SJSA1 (cell line): ENCODE measurements around the gene ART5. TPM values are rescaled to one million over a fixed set of nuclear protein-coding genes. Genes with fewer than 3 reads are reported as not detected.
"Not testable (repeated sequence)": the region's sequence is repeated elsewhere in the genome, so short reads cannot be mapped to it uniquely, and the experiment has no call there.

Experiments
- DNase-seq, 2 experiments: peaks; one replicate each; pipeline ENCODE4 v3.0.0-alpha.2; 2015 to 2020; ENCODE audit warnings: low spot score in 2 of 2, low read depth in 1 of 2
- H3K27ac ChIP-seq: fragments of 250-450 bp; sonication (Bioruptor Pico); 2 replicates; pipeline ENCODE4 v1.5.1; 2020; ENCODE audit warnings: mild to moderate bottlenecking, moderate library complexity
- H3K27me3 ChIP-seq: fragments of 250-450 bp; sonication (Bioruptor Pico); replicated peaks from 2 replicates; pipeline ENCODE4 v1.5.1; 2020; ENCODE audit warnings: mild to moderate bottlenecking, moderate library complexity
- H3K36me3 ChIP-seq: fragments of 250-450 bp; sonication (Bioruptor Pico); 2 replicates; pipeline ENCODE4 v1.5.1; 2020; ENCODE audit warnings: mild to moderate bottlenecking
- H3K4me1 ChIP-seq: fragments of 250-450 bp; sonication (Bioruptor Pico); replicated peaks from 2 replicates; pipeline ENCODE4 v1.6.1; 2021; ENCODE audit warnings: mild to moderate bottlenecking
- H3K4me3 ChIP-seq: fragments of 250-450 bp; sonication (Bioruptor Pico); 2 replicates; pipeline ENCODE4 v1.5.1; 2020; ENCODE audit warnings: mild to moderate bottlenecking
- H3K9me3 ChIP-seq: fragments of 250-450 bp; sonication (Bioruptor Pico); replicated peaks from 2 replicates; pipeline ENCODE4 v1.5.1; 2020; ENCODE audit warnings: mild to moderate bottlenecking
- total RNA-seq: library from RNA; depleted of rRNA; stranded (reverse); fragments of >200 nt; shearing (Covaris generic); gene quantifications from 2 replicates; pipeline ENCODE4 v1.2.3, GENCODE V29; 2014; rRNA removed

Gene ART5
- total RNA-seq, 1 experiment from 2014 or later: not detected

GRCh38 chr11:3605283-3605662 lies 36.5 kb downstream of the ART5 start:
- no peak overlapping the region for H3K27ac ChIP-seq
- no peak overlapping the region for H3K4me3 ChIP-seq
- peaks cover 12% of the 10 kb centered on the region for H3K27me3 ChIP-seq
- no peak for DNase-seq
- no peaks in the 10 kb centered on the region for H3K36me3 ChIP-seq
- H3K4me1 ChIP-seq: no peaks in the 10 kb centered on the region
- H3K9me3 ChIP-seq: no peaks in the 10 kb centered on the region

DNA sequence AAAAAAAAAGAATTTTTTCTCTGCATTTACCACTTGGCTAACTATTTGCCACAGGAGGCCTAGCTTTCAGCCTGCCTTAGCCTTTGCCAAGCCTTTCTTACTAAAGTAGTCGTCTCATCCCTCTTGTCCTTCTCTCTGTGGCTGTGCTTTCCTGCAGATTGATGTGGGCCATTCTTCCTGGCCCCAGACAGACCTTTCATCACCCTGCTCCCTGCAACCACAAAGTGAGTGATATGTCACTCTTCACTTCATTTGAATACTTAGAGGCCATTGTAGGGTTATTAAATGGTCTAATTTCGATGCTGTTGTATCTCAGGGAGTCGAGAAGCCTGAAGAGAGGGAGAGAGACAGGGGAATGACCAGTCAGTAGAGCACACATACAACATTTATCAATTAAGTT lies 37.6 kb downstream of the ART5 start:
- no peaks in the 10 kb centered on the region for H3K4me1 ChIP-seq
- no peaks in the 10 kb centered on the region for H3K36me3 ChIP-seq
- no peak for DNase-seq
- no peak overlapping the region for H3K27ac ChIP-seq
- peaks cover 10% of the 10 kb centered on the region for H3K27me3 ChIP-seq
- no peaks in the 10 kb centered on the region for H3K9me3 ChIP-seq
- no peak overlapping the region for H3K4me3 ChIP-seq

- H3K9me3 ChIP-seq, H3K36me3 ChIP-seq, H3K4me1 ChIP-seq, DNase-seq, H3K27me3 ChIP-seq, H3K27ac ChIP-seq, H3K4me3 ChIP-seq: not testable (repeated sequence)
Measured at GRCh38 chr11:3600201-3600600, 41.6 kb downstream of the ART5 start.

DNA sequence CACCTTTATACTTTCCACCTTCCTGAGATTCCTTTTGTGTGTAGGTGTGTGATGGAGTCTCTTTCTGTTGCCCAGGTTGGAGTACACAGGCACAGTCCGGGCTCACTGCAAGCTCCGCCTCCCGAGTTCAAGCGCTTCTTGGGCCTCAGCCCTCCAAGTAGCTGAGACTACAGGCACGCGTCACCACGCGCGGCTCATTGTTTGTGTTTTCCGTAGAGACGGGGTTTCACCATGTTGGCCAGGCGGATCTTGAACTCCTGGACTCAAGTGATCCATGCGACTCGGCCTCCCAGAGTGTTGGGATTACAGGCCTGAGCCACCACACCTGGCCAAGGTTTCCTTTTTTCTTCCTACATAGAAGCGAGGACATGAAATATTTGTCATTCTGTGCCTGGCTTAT lies 44.0 kb downstream of the ART5 start:
- not testable (repeated sequence) for H3K27ac ChIP-seq, H3K4me3 ChIP-seq, H3K27me3 ChIP-seq, H3K4me1 ChIP-seq, DNase-seq, H3K36me3 ChIP-seq, H3K9me3 ChIP-seq

DNA sequence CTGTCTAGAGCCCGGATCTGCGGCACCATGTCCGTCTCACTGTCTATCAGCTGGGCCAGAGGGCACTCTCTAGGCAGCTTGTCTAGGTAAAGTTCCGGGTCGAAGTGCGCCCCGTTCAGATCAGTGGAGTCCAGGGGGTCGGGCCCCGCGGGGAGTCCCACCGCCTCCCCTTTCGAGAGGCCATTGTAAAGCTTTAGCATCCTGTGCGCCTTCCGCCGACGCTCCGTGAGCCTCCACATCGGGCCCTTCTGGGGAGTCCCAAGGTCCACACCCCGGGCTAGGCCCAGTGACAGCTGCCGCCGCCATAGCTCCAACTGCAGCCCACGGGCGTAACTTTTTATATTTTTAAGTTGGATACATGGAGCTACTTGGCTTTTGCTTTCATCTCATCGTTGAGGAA lies 50.5 kb downstream of the ART5 start:
- H3K4me3 ChIP-seq, H3K27me3 ChIP-seq, H3K36me3 ChIP-seq, H3K9me3 ChIP-seq, H3K27ac ChIP-seq, DNase-seq, H3K4me1 ChIP-seq: not testable (repeated sequence)

DNA sequence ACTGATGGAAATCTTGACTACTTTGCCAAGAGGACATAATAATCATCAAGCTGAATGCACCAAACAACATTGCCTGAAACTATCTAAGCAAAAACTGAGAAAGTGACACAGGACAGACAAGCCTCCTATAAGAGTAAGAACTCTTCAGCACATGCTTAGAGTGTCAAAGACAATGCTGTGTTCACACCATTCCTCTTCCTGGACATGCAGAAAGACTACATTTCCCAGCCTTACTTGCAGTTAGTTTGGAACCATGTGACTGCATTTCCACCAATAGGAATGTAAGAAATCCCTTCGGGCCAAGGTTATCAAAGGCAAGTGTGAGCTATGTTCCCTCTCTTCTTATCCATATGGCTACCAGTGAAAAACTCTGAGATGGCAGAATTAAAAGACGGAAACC lies 51.6 kb downstream of the ART5 start:
- not testable (repeated sequence) for H3K27me3 ChIP-seq, H3K36me3 ChIP-seq, H3K9me3 ChIP-seq, DNase-seq, H3K27ac ChIP-seq, H3K4me1 ChIP-seq, H3K4me3 ChIP-seq

GRCh38 chr11:3588776-3589175 lies 53.0 kb downstream of the ART5 start:
- H3K9me3 ChIP-seq, H3K4me3 ChIP-seq, H3K27ac ChIP-seq, H3K36me3 ChIP-seq, DNase-seq, H3K4me1 ChIP-seq: not testable (repeated sequence)
- peaks cover 12% of the 10 kb centered on the region; the same call in 1 of the 2 replicates for H3K27me3 ChIP-seq

Other genes starting within 250 kb of the ART5 start
- gene ART1, start 3.1 kb upstream of the ART5 start, total RNA-seq: not detected in 2 replicates
- 0.28 and 0.71 TPM in 2 replicates for gene CHRNA10, start 29.4 kb upstream of the ART5 start, total RNA-seq
- 161 and 186 TPM in 2 replicates for gene NUP98, start 155.6 kb upstream of the ART5 start, total RNA-seq
- 6.7 and 16.1 TPM in 2 replicates for gene PGAP2, start 166.6 kb upstream of the ART5 start, total RNA-seq
- gene RHOG, start 199.0 kb upstream of the ART5 start, total RNA-seq: 22.1 and 39.9 TPM in 2 replicates
- gene STIM1, start 213.7 kb upstream of the ART5 start, total RNA-seq: 87.2 and 99.9 TPM in 2 replicates